ENCODE measurements around the gene RPS28. TPM values are rescaled to one million over a fixed set of nuclear protein-coding genes. Genes with fewer than 3 reads are reported as not detected.
"Not testable (repeated sequence)": the region's sequence is repeated elsewhere in the genome, so short reads cannot be mapped to it uniquely, and the experiment has no call there.

RPS28 gene
- total and polyA plus RNA-seq, 4 donors: 247 to 923 (median 352) TPM

DNA sequence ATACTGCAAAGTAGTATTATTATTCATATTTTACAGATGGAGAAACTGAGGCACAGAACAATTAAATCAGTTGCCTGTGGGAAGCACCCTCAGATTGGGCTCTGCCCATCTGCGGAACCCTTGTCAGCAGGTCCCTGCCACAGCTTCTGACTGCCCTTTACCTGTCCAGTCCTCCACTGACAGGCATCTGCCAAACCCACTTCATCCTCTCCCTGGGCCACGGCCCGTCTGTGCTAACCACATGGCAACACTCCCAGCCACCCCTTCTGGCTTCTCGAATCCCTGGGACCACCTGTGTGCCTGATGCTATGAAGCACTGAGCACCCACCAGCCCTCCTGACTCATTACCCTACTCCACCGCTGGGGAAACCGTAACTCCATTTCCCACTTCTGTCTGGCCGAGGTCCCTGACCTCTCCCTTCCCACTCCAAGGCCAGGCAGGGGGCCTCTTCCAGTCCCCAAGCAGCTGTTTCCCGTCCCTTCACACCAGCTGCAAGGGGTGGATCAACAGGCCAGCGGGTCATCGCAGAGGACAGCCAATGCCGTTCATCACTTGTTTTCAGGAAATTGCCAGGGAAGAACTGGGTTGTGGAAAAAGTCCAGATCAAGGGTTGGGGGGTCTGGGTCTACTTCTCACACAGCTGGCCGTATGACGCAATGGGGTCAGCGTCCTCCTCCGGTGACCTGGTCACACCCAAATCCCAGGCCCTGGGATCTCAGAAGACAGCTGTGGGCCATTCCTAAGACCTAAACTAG lies 19.2 kb downstream of the RPS28 start:
- DNase-seq (ENCODE audit: low read depth in 4 of 6, low spot score in 6 of 6): no peak
- Histone ChIP-seq H3K4me1 (ENCODE audit: control insufficient read depth, insufficient read depth, low read length) (peaks cover 18% of the 10 kb centered on the region), H3K36me3 (ENCODE audit: control insufficient read depth, insufficient read depth, low read length) (no peaks in the 10 kb centered on the region), H3K27ac (ENCODE audit: low read depth, low read length) (no peak overlapping the region), H3K4me3 (ENCODE audit: low read depth, low read length) (no peak overlapping the region), H3K9me3 (ENCODE audit: control insufficient read depth, insufficient read depth, low read length) (no peaks in the 10 kb centered on the region), H3K27me3 (ENCODE audit: control insufficient read depth, insufficient read depth, low read length) (peaks cover 42% of the 10 kb centered on the region)
- WGBS (ENCODE audit: insufficient coverage): 38% methylated on average over 15 of the region's 15 CpGs

GRCh38 chr19:8341504-8341903 lies 20.2 kb downstream of the RPS28 start:
- not testable (repeated sequence) for H3K36me3 ChIP-seq (ENCODE audit: control insufficient read depth, insufficient read depth, low read length); H3K4me3 ChIP-seq (ENCODE audit: low read depth, low read length); H3K27ac ChIP-seq (ENCODE audit: low read depth, low read length); DNase-seq (ENCODE audit: low read depth in 4 of 6, low spot score in 6 of 6); H3K9me3 ChIP-seq (ENCODE audit: control insufficient read depth, insufficient read depth, low read length)
- Histone ChIP-seq H3K27me3 (ENCODE audit: control insufficient read depth, insufficient read depth, low read length) (peaks cover 35% of the 10 kb centered on the region), H3K4me1 (ENCODE audit: control insufficient read depth, insufficient read depth, low read length) (peaks cover 14% of the 10 kb centered on the region)
- no CpG with 5 or more reads among the region's 4 CpGs for WGBS (ENCODE audit: insufficient coverage)

GRCh38 chr19:8342316-8342683 lies 21.0 kb downstream of the RPS28 start:
- Histone ChIP-seq H3K36me3 (ENCODE audit: control insufficient read depth, insufficient read depth, low read length) (no peaks in the 10 kb centered on the region), H3K4me1 (ENCODE audit: control insufficient read depth, insufficient read depth, low read length) (peaks cover 14% of the 10 kb centered on the region), H3K4me3 (ENCODE audit: low read depth, low read length) (no peak overlapping the region), H3K27me3 (ENCODE audit: control insufficient read depth, insufficient read depth, low read length) (peaks cover 32% of the 10 kb centered on the region), H3K27ac (ENCODE audit: low read depth, low read length) (no peak overlapping the region), H3K9me3 (ENCODE audit: control insufficient read depth, insufficient read depth, low read length) (no peaks in the 10 kb centered on the region)
- no peak for DNase-seq (ENCODE audit: low read depth in 4 of 6, low spot score in 6 of 6)
- 30% methylated on average over 11 of the region's 14 CpGs for WGBS (ENCODE audit: insufficient coverage)

- H3K9me3 ChIP-seq (ENCODE audit: control insufficient read depth, insufficient read depth, low read length): no peaks in the 10 kb centered on the region
- no peaks in the 10 kb centered on the region for H3K36me3 ChIP-seq (ENCODE audit: control insufficient read depth, insufficient read depth, low read length)
- WGBS (ENCODE audit: insufficient coverage): 4% methylated on average over 62 of the region's 65 CpGs
- peak within 1 kb of the TSS; percentile 55 for H3K4me3 ChIP-seq (ENCODE audit: low read depth, low read length)
- peak in 3 of 6 donors; percentile 65 to 92 (median 77) for DNase-seq (ENCODE audit: low read depth in 4 of 6, low spot score in 6 of 6)
- peaks cover 14% of the 10 kb centered on the region for H3K4me1 ChIP-seq (ENCODE audit: control insufficient read depth, insufficient read depth, low read length)
- peaks cover 28% of the 10 kb centered on the region for H3K27me3 ChIP-seq (ENCODE audit: control insufficient read depth, insufficient read depth, low read length)
- H3K27ac ChIP-seq (ENCODE audit: low read depth, low read length): peak within 1 kb of the TSS; percentile 67
These were observed 21.6 kb downstream of the RPS28 start, which contains the start of gene KANK3 for GRCh38 chr19:8342684-8343482. Gene KANK3 (minus strand): TSS chr19:8343262. CDS start chr19:8337828, 5,434 bp downstream.

DNA sequence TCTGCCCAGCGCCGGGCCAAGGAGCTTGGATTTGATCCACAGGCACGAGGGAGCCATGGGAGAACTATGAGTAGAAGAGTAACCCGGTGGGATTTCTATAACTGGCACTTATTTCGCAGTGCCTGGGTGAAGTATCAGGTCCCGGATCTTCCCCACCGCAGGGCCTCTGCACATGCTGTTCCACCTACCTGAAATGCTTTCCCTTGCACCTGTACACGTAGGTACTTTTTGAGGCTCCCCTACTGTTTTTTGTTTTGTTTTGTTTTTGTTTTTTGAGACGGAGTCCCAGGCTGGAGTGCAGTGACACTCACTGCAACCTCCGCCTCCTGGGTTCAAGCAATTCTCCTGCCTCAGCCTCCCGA lies 22.2 kb downstream of the RPS28 start:
- H3K4me3 ChIP-seq (ENCODE audit: low read depth, low read length): peak overlapping the region; percentile 55
- H3K27ac ChIP-seq (ENCODE audit: low read depth, low read length): no peak overlapping the region
- H3K36me3 ChIP-seq (ENCODE audit: control insufficient read depth, insufficient read depth, low read length): no peaks in the 10 kb centered on the region
- no peak for DNase-seq (ENCODE audit: low read depth in 4 of 6, low spot score in 6 of 6)
- H3K27me3 ChIP-seq (ENCODE audit: control insufficient read depth, insufficient read depth, low read length): peaks cover 25% of the 10 kb centered on the region
- peaks cover 14% of the 10 kb centered on the region for H3K4me1 ChIP-seq (ENCODE audit: control insufficient read depth, insufficient read depth, low read length)
- H3K9me3 ChIP-seq (ENCODE audit: control insufficient read depth, insufficient read depth, low read length): no peaks in the 10 kb centered on the region
- 4% methylated on average over 4 of the region's 11 CpGs for WGBS (ENCODE audit: insufficient coverage)

GRCh38 chr19:8349629-8350372 lies 28.5 kb downstream of the RPS28 start:
- not testable (repeated sequence) for H3K36me3 ChIP-seq (ENCODE audit: control insufficient read depth, insufficient read depth, low read length); H3K27ac ChIP-seq (ENCODE audit: low read depth, low read length); H3K9me3 ChIP-seq (ENCODE audit: control insufficient read depth, insufficient read depth, low read length); H3K27me3 ChIP-seq (ENCODE audit: control insufficient read depth, insufficient read depth, low read length); H3K4me3 ChIP-seq (ENCODE audit: low read depth, low read length); DNase-seq (ENCODE audit: low read depth in 4 of 6, low spot score in 6 of 6)
- H3K4me1 ChIP-seq (ENCODE audit: control insufficient read depth, insufficient read depth, low read length): peaks cover 25% of the 10 kb centered on the region
- WGBS (ENCODE audit: insufficient coverage): 71% methylated on average over 4 of the region's 8 CpGs

- Histone ChIP-seq H3K4me1 (ENCODE audit: control insufficient read depth, insufficient read depth, low read length) (peaks cover 25% of the 10 kb centered on the region), H3K9me3 (ENCODE audit: control insufficient read depth, insufficient read depth, low read length) (no peaks in the 10 kb centered on the region), H3K27me3 (ENCODE audit: control insufficient read depth, insufficient read depth, low read length) (no peaks in the 10 kb centered on the region), H3K4me3 (ENCODE audit: low read depth, low read length) (no peak overlapping the region), H3K36me3 (ENCODE audit: control insufficient read depth, insufficient read depth, low read length) (no peaks in the 10 kb centered on the region), H3K27ac (ENCODE audit: low read depth, low read length) (peak overlapping the region; percentile 65)
- DNase-seq (ENCODE audit: low read depth in 4 of 6, low spot score in 6 of 6): peak in 2 of 6 donors; percentile 36 to 51
- 40% methylated on average over 1 of the region's 10 CpGs for WGBS (ENCODE audit: insufficient coverage)
These were observed 31.0 kb downstream of the RPS28 start for GRCh38 chr19:8352134-8352827.

GRCh38 chr19:8352845-8353244 lies 31.5 kb downstream of the RPS28 start:
- not testable (repeated sequence) for H3K4me3 ChIP-seq (ENCODE audit: low read depth, low read length); H3K36me3 ChIP-seq (ENCODE audit: control insufficient read depth, insufficient read depth, low read length); H3K27ac ChIP-seq (ENCODE audit: low read depth, low read length); H3K27me3 ChIP-seq (ENCODE audit: control insufficient read depth, insufficient read depth, low read length); H3K9me3 ChIP-seq (ENCODE audit: control insufficient read depth, insufficient read depth, low read length); DNase-seq (ENCODE audit: low read depth in 4 of 6, low spot score in 6 of 6)
- 44% methylated on average over 5 of the region's 5 CpGs for WGBS (ENCODE audit: insufficient coverage)
- peaks cover 25% of the 10 kb centered on the region for H3K4me1 ChIP-seq (ENCODE audit: control insufficient read depth, insufficient read depth, low read length)
